Fibroblast of lung (primary cell): ENCODE results near the gene CDKN2B-AS1.

ENCODE experiments used
- CTCF ChIP-seq, 2 donors: IDR thresholded peaks in 1 of 2; conservative IDR thresholded peaks in 1 of 2; 1 replicate in 1 of 2; 2 replicates in 1 of 2; pipeline ENCODE4 v1.5.1; 2011 to 2012; ENCODE audit warnings: low read length in 2 of 2, control low read depth in 1 of 2, inconsistent platforms in 1 of 2, low read depth in 1 of 2, mild to moderate bottlenecking in 1 of 2
- EZH2 ChIP-seq: IDR thresholded peaks from 2 replicates; pipeline ENCODE4 v1.5.1; 2012; ENCODE audit warnings: low read length, control low read depth, mild to moderate bottlenecking; ENCODE audit errors: missing control alignments

DNA sequence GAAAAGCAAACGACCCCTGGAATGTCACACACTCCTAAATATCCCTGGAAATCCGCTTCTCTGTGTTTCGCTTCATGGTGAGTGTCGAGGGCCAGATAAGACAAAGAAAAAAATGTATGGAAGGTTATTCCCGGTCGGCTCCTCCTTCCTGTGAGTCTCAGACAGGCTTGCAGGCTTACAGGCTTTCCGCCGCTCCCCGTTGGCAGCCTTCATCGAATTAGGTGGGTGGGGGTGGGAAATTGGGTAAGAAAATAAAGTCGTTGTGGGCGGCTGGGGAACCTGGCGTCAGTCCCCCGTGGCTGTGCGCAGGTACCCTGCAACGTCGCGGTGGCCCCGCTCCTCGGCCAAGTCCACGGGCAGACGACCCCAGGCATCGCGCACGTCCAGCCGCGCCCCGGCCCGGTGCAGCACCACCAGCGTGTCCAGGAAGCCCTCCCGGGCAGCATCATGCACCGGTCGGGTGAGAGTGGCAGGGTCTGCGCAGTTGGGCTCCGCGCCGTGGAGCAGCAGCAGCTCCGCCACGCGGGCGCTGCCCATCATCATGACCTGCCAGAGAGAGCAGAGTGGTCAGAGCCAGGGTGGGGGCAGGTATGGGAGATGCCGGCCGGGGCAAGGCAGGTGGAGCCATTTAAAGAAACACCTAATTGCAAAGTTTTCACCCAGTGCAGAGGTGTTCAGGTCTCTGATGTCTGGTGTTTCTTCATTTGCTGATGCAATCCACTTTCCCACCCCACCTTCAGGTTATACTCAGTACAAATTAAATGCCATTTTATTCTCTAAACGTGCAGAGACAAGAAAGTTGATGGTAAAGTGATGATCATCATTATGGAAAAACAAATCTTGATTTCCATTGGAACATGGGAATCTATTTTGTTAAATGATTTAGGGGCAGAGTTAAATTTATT lies 11.4 kb downstream of the CDKN2B-AS1 start:
- no peak for TF ChIP-seq CTCF (conservative IDR thresholded peaks at IDR 0.05 in 1 of 2, IDR thresholded peaks at IDR 0.05 in 1 of 2; ENCODE audit: low read depth in 1 of 2, low read length in 2 of 2)
- no peak for TF ChIP-seq EZH2
